ENCODE measurements around the gene TEKT1.
A peak's percentile ranks its signal among the peaks of the same experiment; 100 is the strongest.

The TEKT1 gene

GRCh38 chr17:6756425-6757031, 75.0 kb downstream of the TEKT1 start:
- peak overlapping the region; percentile 76 for H3K4me3 ChIP-seq (ENCODE audit: low read length)
- TF ChIP-seq CTCF (conservative IDR thresholded peaks at IDR 0.05; ENCODE audit: low read length), result no peak
- DNase-seq (ENCODE audit: low read depth), result no peak

GRCh38 chr17:6755731-6756184, 75.8 kb downstream of the TEKT1 start, which contains the start of gene XAF1:
XAF1 (plus strand) TSS chr17:6756046; CDS start chr17:6756079, 33 bp downstream.
- peak within 1 kb of the TSS; percentile 76 for H3K4me3 ChIP-seq (ENCODE audit: low read length)
- DNase-seq (ENCODE audit: low read depth), result peak; percentile 63
- TF ChIP-seq CTCF (conservative IDR thresholded peaks at IDR 0.05; ENCODE audit: low read length), result no peak

- peak overlapping the region; percentile 76 for H3K4me3 ChIP-seq (ENCODE audit: low read length)
- peak; percentile 78 for DNase-seq (ENCODE audit: low read depth)
- no peak for TF ChIP-seq CTCF (conservative IDR thresholded peaks at IDR 0.05; ENCODE audit: low read length)
These were observed 76.2 kb downstream of the TEKT1 start for GRCh38 chr17:6755281-6755680.

- H3K4me3 ChIP-seq (ENCODE audit: low read length), result no peak overlapping the region
- DNase-seq (ENCODE audit: low read depth), result no peak
- TF ChIP-seq CTCF (conservative IDR thresholded peaks at IDR 0.05; ENCODE audit: low read length), result no peak
These were observed 78.0 kb downstream of the TEKT1 start for GRCh38 chr17:6753546-6753945.

GRCh38 chr17:6753006-6753445, 78.5 kb downstream of the TEKT1 start:
- DNase-seq (ENCODE audit: low read depth), result peak; percentile 93
- peak overlapping the region; percentile 34 for H3K4me3 ChIP-seq (ENCODE audit: low read length)
- no peak for TF ChIP-seq CTCF (conservative IDR thresholded peaks at IDR 0.05; ENCODE audit: low read length)

- no peak for TF ChIP-seq CTCF (conservative IDR thresholded peaks at IDR 0.05; ENCODE audit: low read length)
- DNase-seq (ENCODE audit: low read depth), result peak; percentile 100
- peak overlapping the region; percentile 34 for H3K4me3 ChIP-seq (ENCODE audit: low read length)
These were observed 79.2 kb downstream of the TEKT1 start for GRCh38 chr17:6752068-6752909.

Data from AG10803 (cell line).